ENCODE data around the gene HIF1A. TPM values are rescaled to one million over a fixed set of nuclear protein-coding genes. Genes with fewer than 3 reads are reported as not detected.

The HIF1A gene
- total RNA-seq, 8 experiments from 2014 or later, result 57.7 to 164 (median 98.6) TPM

DNA sequence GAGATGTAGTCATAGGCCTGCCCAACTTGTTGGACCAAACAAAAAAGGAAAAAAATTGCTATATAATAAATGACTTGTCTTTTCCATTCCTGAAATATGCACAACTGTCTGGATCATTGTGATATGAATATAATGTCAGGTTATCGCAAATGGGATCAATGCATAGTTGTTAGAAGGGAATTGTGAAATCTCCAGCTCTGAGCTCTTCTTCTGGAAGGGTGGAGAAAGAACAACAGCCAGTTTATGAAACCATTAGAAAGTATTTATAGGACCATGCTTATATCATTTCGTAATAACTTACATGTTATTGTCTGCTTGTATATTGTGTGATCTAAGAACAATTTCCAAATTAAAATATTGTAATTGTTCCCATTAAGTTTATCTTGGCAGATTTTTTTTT is 35.7 kb upstream of the HIF1A start:
- Histone ChIP-seq H3K27ac (no peak overlapping the region), H3K4me3 (no peak overlapping the region), H3K4me1 (replicated peaks in 1 of 2) (peaks cover 0 to 6% of the 10 kb centered on the region in 2 donors)
- 60 to 100% (median 94%) methylated on average over 1 to 2 of the region's 2 CpGs; no CpG with 5 or more reads in 1 of the 10 experiments for WGBS, 10 experiments
- peak in 1 of 8 experiments; percentile 9 for ATAC-seq (replicated peaks in 6 of 8)
- in situ Hi-C loops (cut with MboI; ENCODE audit: low pct_unique_long_range_greater_than_20kb in 2 of 9, low sequenced_read_pairs in 9 of 9, unreplicated experiment in 9 of 9), result no loop called here

DNA sequence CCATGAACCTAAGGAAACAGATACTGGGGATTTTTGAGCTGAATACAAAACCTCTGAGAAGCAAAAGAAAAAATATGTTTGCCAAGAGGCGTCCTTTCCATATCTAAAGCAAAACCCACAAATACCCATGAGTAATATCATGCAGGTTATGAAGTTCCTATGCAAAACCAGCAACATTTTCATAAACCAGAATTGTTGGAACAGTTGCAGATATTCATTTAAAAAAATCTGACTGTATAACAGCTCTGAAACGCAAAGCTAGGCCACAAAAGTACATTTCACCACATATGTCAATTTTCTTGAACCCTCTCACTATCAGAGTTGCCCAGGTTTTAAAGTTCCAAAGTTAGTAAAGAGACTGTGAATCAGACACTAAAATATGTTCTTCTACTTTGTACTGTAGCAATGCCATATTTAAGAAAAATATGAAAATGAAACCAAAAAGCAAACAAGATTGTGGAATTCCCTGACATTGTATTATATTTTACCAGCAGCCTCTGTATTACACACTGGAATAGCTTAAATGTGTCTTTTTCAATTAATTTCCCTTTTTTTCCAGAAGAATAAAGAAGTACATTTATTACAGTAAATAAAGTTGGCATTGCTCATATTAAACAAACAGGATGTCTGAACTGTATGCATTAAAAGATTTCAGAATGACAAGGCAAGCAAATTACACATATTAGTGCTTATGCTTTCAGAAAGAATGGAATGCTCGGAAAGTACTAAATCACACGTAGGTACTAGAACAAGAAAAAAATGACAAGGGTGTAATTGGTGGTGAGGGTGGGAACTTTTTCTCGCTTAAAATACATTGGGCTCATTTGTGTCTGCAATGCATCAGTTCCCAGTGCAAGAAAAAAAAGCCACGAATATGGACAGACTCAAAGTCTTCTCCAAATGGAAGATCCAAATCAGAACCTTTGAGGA is 33.6 kb upstream of the HIF1A start:
- H3K4me1 ChIP-seq (replicated peaks in 1 of 2), result peaks cover 0 to 6% of the 10 kb centered on the region in 2 donors
- ATAC-seq (replicated peaks in 6 of 8), result peak in 2 of 8 experiments; percentile 14 to 72
- in situ Hi-C loops (cut with MboI; ENCODE audit: low pct_unique_long_range_greater_than_20kb in 2 of 9, low sequenced_read_pairs in 9 of 9, unreplicated experiment in 9 of 9), result no loop called here
- H3K27ac ChIP-seq, result no peak overlapping the region
- 11 to 95% (median 79%) methylated on average over 2 to 6 of the region's 6 CpGs for WGBS, 10 experiments
- no peak overlapping the region for H3K4me3 ChIP-seq

DNA sequence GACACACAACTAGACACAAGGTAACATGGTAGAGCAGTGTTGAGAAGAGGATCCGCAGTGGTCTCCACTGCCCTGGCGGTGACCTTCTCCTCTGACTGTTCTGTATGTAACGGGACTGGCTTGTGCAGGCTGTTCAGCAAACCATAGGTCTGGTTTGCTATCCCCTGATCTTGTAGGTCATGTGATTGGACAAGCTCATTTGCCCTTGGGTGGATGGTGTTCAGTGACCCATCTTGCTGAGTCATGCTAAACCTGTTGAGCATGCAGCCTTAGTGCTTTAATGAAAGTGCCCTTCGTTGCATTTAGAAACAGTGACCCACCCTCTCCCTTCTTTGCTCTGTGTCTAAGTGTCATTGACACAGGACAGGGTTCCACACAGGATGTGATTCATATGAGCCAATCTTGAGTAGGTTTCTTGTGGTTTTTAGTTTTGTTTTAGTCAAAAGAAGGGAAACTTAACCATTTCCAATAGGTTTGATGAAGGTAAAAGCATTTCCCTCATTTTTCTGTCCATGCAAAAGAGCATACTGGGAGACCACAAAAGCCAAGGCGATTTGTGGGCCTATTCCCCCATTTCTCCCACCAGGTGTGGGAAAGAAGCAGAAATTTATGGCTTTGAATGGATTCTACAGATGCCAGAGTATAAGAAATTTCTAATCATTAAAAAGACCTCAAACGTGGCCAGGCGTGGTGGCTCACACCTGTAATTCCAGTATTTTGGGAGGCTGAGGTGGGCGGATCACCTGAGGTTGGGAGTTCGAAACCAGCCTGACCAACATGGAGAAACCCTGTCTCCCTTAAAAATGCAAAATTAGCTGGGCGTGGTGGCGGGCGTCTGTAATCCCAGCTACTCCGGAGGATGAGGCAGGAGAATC is 32.6 kb upstream of the HIF1A start:
- in situ Hi-C loops (cut with MboI; ENCODE audit: low pct_unique_long_range_greater_than_20kb in 2 of 9, low sequenced_read_pairs in 9 of 9, unreplicated experiment in 9 of 9), result no loop called here

GRCh38 chr14:61663312-61663979 is 31.9 kb upstream of the HIF1A start:
- ATAC-seq (replicated peaks in 6 of 8), result peak in 1 of 8 experiments; percentile 10
- WGBS, 10 experiments, result 50 to 100% (median 98%) methylated on average over 1 to 7 of the region's 7 CpGs; no CpG with 5 or more reads in 1 of the 10 experiments
- no peak overlapping the region for H3K27ac ChIP-seq
- in situ Hi-C loops (cut with MboI; ENCODE audit: low pct_unique_long_range_greater_than_20kb in 2 of 9, low sequenced_read_pairs in 9 of 9, unreplicated experiment in 9 of 9), result no loop called here
- peaks cover 0 to 6% of the 10 kb centered on the region in 2 donors for H3K4me1 ChIP-seq (replicated peaks in 1 of 2)
- no peak overlapping the region for H3K4me3 ChIP-seq

More for the DNA sequence above, 32.6 kb upstream of the HIF1A start:
- WGBS, 10 experiments, result 80 to 100% (median 96%) methylated on average over 1 to 11 of the region's 13 CpGs; no CpG with 5 or more reads in 1 of the 10 experiments
- Histone ChIP-seq H3K4me3 (no peak overlapping the region), H3K27ac (no peak overlapping the region), H3K4me1 (replicated peaks in 1 of 2) (peaks cover 0 to 6% of the 10 kb centered on the region in 2 donors)
- peak; percentile 58 to 90 (median 69) for ATAC-seq (replicated peaks in 6 of 8)

GRCh38 chr14:61668282-61668681 is 27.0 kb upstream of the HIF1A start:
- no peak for ATAC-seq (replicated peaks in 6 of 8)
- Histone ChIP-seq H3K4me3 (no peak overlapping the region), H3K27ac (no peak overlapping the region), H3K4me1 (replicated peaks in 1 of 2) (no peaks in the 10 kb centered on the region)
- 67 to 100% (median 80%) methylated on average over 1 of the region's 1 CpG; no CpG with 5 or more reads in 3 of the 10 experiments for WGBS, 10 experiments
- in situ Hi-C loops (cut with MboI; ENCODE audit: low pct_unique_long_range_greater_than_20kb in 2 of 9, low sequenced_read_pairs in 9 of 9, unreplicated experiment in 9 of 9), result no loop called here

GRCh38 chr14:61670576-61670975 is 24.7 kb upstream of the HIF1A start:
- Histone ChIP-seq H3K4me1 (replicated peaks in 1 of 2) (no peaks in the 10 kb centered on the region), H3K27ac (no peak overlapping the region), H3K4me3 (no peak overlapping the region)
- WGBS, 10 experiments, result 0 to 100% (median 71%) methylated on average over 1 to 7 of the region's 7 CpGs; no CpG with 5 or more reads in 1 of the 10 experiments
- in situ Hi-C loops (cut with MboI; ENCODE audit: low pct_unique_long_range_greater_than_20kb in 2 of 9, low sequenced_read_pairs in 9 of 9, unreplicated experiment in 9 of 9), result no loop called here
- ATAC-seq (replicated peaks in 6 of 8), result no peak

- H3K4me3 ChIP-seq, result no peak overlapping the region
- H3K27ac ChIP-seq, result no peak overlapping the region
- 21 to 100% (median 80%) methylated on average over 1 to 3 of the region's 3 CpGs; no CpG with 5 or more reads in 2 of the 10 experiments for WGBS, 10 experiments
- in situ Hi-C loops (cut with MboI; ENCODE audit: low pct_unique_long_range_greater_than_20kb in 2 of 9, low sequenced_read_pairs in 9 of 9, unreplicated experiment in 9 of 9), result no loop called here
- ATAC-seq (replicated peaks in 6 of 8), result no peak
- no peaks in the 10 kb centered on the region for H3K4me1 ChIP-seq (replicated peaks in 1 of 2)
These were observed 24.2 kb upstream of the HIF1A start for GRCh38 chr14:61671082-61671481.

DNA sequence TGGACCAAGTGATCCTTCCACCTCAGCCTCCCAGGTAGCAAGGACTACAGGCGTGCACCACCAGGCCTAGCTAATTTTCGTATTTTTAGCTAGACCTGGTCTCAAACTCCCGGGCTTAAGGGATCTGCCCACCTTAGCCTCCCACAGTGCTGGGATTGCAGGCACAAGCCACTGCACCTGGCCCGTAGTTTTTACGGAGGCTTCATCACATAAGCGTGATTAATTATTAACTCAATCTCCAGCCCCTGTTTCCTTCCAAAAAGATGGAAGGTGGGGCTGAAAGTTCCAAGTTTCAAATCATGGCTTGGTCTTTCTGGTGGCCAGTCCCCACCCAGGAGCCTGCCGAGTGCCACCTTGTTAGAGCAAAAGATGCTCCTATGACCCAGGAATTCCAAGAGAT is 22.5 kb upstream of the HIF1A start:
- 67 to 100% (median 100%) methylated on average over 1 to 4 of the region's 7 CpGs; no CpG with 5 or more reads in 3 of the 10 experiments for WGBS, 10 experiments
- in situ Hi-C loops (cut with MboI; ENCODE audit: low pct_unique_long_range_greater_than_20kb in 2 of 9, low sequenced_read_pairs in 9 of 9, unreplicated experiment in 9 of 9), result no loop called here
- no peak for ATAC-seq (replicated peaks in 6 of 8)
- no peak overlapping the region for H3K4me3 ChIP-seq
- H3K4me1 ChIP-seq (replicated peaks in 1 of 2), result no peaks in the 10 kb centered on the region
- H3K27ac ChIP-seq, result no peak overlapping the region

DNA sequence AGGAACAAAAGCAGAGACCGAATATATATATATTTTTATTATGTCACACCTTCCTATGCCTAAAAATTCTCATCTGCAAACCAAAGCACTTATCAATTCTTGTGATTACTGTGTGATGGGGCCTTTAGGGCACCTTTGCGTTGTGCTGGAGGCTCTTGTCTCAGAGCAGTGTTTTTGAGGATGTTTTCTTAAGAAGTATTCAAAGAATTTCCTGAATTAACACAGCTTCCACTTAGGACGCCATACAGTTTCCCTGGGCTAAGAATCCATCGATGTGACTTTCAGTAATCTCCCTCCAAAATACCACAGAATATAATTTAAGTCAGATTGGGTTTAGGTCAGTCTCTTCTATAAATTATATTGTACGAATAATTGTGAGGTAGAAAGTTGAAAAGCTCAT is 22.0 kb upstream of the HIF1A start:
- in situ Hi-C loops (cut with MboI; ENCODE audit: low pct_unique_long_range_greater_than_20kb in 2 of 9, low sequenced_read_pairs in 9 of 9, unreplicated experiment in 9 of 9), result no loop called here
- no peak overlapping the region for H3K4me3 ChIP-seq
- 45 to 89% (median 71%) methylated on average over 1 to 5 of the region's 5 CpGs for WGBS, 10 experiments
- H3K27ac ChIP-seq, result no peak overlapping the region
- H3K4me1 ChIP-seq (replicated peaks in 1 of 2), result no peaks in the 10 kb centered on the region
- ATAC-seq (replicated peaks in 6 of 8), result no peak

DNA sequence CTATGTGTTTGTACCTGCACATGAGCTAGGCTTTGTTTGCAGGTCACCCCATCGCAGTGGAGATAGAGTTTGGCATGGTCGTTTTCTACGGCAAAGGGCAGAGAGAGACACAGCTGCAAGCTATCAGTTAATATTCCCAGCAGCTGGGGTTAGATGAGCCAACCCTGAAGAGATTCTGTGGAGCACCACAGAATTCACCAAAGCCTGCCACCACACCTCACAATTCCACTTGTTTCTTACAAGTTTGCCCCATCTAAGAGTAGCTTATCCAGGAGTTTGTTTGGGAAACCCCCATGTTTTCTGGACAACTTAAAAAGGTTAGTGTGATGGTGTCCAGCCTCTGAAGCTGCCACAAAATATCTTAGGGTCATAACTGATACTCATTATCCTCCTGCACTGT is 20.0 kb upstream of the HIF1A start:
- no peak overlapping the region for H3K27ac ChIP-seq
- peaks cover 0 to 3% of the 10 kb centered on the region in 2 donors for H3K4me1 ChIP-seq (replicated peaks in 1 of 2)
- in situ Hi-C loops (cut with MboI; ENCODE audit: low pct_unique_long_range_greater_than_20kb in 2 of 9, low sequenced_read_pairs in 9 of 9, unreplicated experiment in 9 of 9), result no loop called here
- H3K4me3 ChIP-seq, result no peak overlapping the region
- ATAC-seq (replicated peaks in 6 of 8), result no peak
- 40 to 90% (median 82%) methylated on average over 1 to 3 of the region's 3 CpGs; no CpG with 5 or more reads in 5 of the 10 experiments for WGBS, 10 experiments

- no peak for ATAC-seq (replicated peaks in 6 of 8)
- Histone ChIP-seq H3K27ac (no peak overlapping the region), H3K4me1 (replicated peaks in 1 of 2) (peaks cover 0 to 3% of the 10 kb centered on the region in 2 donors), H3K4me3 (no peak overlapping the region)
- in situ Hi-C loops (cut with MboI; ENCODE audit: low pct_unique_long_range_greater_than_20kb in 2 of 9, low sequenced_read_pairs in 9 of 9, unreplicated experiment in 9 of 9), result no loop called here
These were observed 17.8 kb upstream of the HIF1A start for GRCh38 chr14:61677479-61677878.

- Histone ChIP-seq H3K27ac (no peak overlapping the region), H3K4me3 (no peak overlapping the region), H3K4me1 (replicated peaks in 1 of 2) (peaks cover 0 to 3% of the 10 kb centered on the region in 2 donors)
- WGBS, 10 experiments, result 17 to 52% (median 24%) methylated on average over 1 to 2 of the region's 2 CpGs; no CpG with 5 or more reads in 6 of the 10 experiments
- ATAC-seq (replicated peaks in 6 of 8), result peak in 4 of 8 experiments; percentile 27 to 75 (median 52)
- in situ Hi-C loops (cut with MboI; ENCODE audit: low pct_unique_long_range_greater_than_20kb in 2 of 9, low sequenced_read_pairs in 9 of 9, unreplicated experiment in 9 of 9), result no loop called here
These were observed 16.3 kb upstream of the HIF1A start for GRCh38 chr14:61678975-61679374.

Measured in motor neuron (in vitro differentiated cells).